RWPE1 (cell line): Measurements from ENCODE around the gene PSMD8.

Experiments
- CTCF ChIA-PET: fragments of 350-600 bp; sonication (Branson Sonifier 250); formaldehyde crosslinking; extraction: SDS; loops from one replicate; lab custom pipeline; 2021; lab: Yijun Ruan, JAX
- POLR2A ChIA-PET: fragments of 400-600 bp; formaldehyde crosslinking; extraction: SDS; loops from one replicate; lab custom pipeline; 2020; ENCODE audit warnings: antibody characterized with exemption; ENCODE audit not compliant: low non-redundant PET; lab: Yijun Ruan, JAX
- DNase-seq: peaks from one replicate; pipeline ENCODE4 v3.0.0; 2012; ENCODE audit warnings: low spot score
- H3K27ac ChIP-seq: fragments of 450-650 bp; 2 replicates; pipeline ENCODE4 v1.5.1; 2017
- TF ChIP-seq, protein P1 (sequence below): fragments of 450-650 bp; conservative IDR thresholded peaks from 2 replicates; pipeline ENCODE4 v1.5.1; 2017; ENCODE audit warnings: low read depth, mild to moderate bottlenecking

PSMD8 gene

DNA sequence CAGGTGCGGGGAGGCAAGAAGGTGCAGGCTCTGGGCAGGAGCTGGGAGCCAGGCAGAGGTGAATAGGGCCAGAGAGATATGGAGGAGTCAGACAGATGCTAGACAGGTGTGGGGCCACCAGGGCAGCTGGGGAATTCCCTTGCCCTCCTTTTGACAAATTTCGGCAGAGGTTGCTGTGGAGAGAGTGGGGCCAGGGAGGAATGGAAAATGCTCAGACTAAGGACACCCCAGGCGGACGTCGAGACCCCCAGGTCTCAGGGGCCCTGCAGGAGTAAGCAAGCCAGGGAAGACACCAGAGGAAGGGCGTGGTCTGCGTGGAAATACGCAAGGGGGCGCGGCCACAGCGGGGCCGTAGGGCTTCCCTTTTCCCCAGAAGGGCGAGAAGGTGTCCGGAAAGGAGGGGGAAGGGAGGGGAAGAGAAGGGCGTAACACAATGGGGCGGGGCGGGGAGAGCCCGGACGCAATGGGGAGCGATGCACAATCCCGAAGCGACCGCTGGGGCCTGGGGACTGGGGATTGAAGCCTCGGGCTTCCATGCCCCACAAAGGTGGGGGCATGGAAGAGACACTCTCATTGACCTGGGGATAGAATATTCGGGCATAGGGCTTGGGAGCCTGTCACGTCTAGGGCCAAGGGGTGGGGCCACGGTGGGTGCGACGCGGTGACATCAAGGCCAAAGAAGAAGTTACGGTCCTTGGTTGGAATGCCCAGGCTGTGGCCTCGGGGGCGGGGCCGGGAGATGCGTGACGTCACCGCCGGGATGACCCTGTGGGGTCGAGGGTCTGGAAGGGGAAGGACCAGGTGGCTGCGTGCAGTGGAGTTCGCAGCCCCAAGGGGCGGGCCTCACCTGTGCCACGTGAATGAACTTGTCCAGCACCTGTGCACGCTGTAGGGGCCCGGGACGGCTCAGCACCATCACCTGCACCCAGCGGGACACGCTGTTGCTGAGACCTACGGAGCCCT lies 43.5 kb downstream of the PSMD8 start:
- H3K27ac ChIP-seq: no peak overlapping the region
- TF ChIP-seq, protein P1, sequence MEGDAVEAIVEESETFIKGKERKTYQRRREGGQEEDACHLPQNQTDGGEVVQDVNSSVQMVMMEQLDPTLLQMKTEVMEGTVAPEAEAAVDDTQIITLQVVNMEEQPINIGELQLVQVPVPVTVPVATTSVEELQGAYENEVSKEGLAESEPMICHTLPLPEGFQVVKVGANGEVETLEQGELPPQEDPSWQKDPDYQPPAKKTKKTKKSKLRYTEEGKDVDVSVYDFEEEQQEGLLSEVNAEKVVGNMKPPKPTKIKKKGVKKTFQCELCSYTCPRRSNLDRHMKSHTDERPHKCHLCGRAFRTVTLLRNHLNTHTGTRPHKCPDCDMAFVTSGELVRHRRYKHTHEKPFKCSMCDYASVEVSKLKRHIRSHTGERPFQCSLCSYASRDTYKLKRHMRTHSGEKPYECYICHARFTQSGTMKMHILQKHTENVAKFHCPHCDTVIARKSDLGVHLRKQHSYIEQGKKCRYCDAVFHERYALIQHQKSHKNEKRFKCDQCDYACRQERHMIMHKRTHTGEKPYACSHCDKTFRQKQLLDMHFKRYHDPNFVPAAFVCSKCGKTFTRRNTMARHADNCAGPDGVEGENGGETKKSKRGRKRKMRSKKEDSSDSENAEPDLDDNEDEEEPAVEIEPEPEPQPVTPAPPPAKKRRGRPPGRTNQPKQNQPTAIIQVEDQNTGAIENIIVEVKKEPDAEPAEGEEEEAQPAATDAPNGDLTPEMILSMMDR: no peak
- DNase-seq: peak; percentile 54
- CTCF ChIA-PET: interaction anchor here (0.6 kb wide), 1 partner anchor 197 kb away, joined by 4 read pairs; no protein-coding TSS in a partner anchor
- POLR2A ChIA-PET: no interaction called here

DNA sequence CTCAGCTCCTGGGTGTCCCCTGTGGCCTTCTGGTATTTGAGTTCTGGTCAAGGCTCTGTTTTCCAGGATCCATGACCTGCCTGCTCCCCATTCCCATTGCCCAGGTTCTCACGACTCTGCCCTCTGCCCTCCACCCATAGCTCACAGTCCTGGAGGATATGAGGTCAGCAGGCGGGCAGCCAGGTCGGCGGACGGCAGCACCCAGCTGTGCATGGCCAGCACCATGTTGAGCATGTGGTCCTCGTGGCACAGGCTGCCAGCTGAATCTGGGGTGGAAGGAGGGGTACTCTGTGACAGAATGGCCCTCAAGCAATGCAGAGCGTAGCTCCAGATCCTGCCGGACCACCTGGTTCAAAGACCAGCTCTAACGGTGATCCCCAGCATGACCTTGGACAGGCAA lies 46.6 kb downstream of the PSMD8 start:
- ChIA-PET CTCF (interaction anchor here (0.7 to 0.9 kb wide), 2 partner anchors 18 to 466 kb away, joined by 3 read pairs; partner anchors contain the start of gene FAM98C), POLR2A (no interaction called here)
- H3K27ac ChIP-seq: no peak overlapping the region
- no peak for DNase-seq
- TF ChIP-seq, protein P1: no peak

- no peak overlapping the region for H3K27ac ChIP-seq
- no peak for DNase-seq
- TF ChIP-seq, protein P1: no peak
- ChIA-PET POLR2A (no interaction called here), CTCF (no interaction called here)
Observed at GRCh38 chr19:38421856-38422255, 47.5 kb downstream of the PSMD8 start.

DNA sequence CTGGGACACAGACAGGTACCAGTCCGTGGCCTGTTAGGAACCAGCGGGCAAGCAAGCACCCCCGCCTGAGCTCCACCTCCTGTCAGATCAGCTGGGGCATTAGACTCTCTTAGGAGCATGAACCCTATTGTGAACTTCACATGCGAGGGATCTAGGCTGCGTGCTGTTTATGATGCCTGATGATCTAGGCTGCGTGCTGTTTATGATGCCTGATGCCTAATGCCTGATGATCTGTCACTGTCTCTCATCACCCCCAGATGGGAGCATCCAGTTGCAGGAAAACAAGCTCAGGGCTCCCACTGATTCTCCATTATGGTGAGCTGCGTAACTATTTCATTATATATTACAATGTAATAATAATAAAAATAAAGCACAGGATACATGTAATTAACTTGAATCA lies 48.1 kb downstream of the PSMD8 start:
- TF ChIP-seq, protein P1: no peak
- CTCF ChIA-PET: no interaction called here
- no peak for DNase-seq
- POLR2A ChIA-PET: no interaction called here
- no peak overlapping the region for H3K27ac ChIP-seq

DNA sequence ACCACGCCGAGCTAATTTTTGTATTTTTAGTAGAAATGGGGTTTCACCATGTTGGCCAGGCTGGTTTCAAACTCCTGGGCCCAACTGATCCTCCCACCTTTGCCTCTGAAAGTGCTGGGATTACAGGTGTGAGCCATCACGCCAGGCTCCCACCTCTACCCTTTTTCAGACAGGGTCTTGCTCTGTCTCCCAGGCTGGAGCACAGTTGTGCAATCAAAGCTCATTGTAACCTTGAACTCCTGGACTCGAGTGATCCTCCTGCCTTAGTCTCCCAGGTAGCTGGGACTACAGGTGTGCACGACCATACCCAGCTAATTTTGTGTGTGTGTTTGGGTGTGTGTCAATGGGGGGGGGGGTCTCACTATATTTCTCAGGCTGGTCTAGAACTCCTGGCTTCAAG lies 49.9 kb downstream of the PSMD8 start:
- POLR2A ChIA-PET: no interaction called here
- H3K27ac ChIP-seq: no peak overlapping the region
- DNase-seq: no peak
- CTCF ChIA-PET: interaction anchor here (0.6 kb wide), 1 partner anchor 14 kb away, joined by 3 read pairs; no protein-coding TSS in a partner anchor
- TF ChIP-seq, protein P1: no peak

DNA sequence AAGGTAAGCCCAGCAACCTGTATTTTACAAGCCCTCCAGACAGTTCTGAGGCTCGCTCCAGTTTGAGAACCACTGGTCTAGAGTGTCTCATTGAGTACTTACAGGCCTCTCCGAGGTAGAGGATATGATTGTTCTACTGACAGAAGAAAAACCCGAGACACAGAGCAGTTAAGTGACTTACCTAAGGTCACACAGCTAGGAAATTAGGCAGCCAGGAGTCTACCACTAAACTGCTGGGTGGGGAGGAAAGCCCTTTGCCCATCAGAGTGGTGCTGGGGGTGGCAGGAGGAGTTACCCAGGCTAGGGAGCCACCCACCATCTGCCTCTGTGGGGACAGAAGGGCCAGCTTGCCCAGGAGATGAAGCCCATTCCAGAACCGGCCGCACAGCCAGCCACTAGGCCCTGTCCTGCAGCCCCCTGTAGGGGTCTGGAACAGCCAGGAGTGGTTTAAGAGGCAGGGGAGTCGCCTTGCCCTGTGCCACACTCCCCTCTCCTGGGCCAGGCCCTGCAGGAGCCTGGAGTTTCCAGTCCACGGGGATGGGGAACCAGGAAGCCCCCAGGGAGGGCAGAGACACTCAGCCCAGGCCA lies 50.9 kb downstream of the PSMD8 start:
- DNase-seq: no peak
- TF ChIP-seq, protein P1: no peak
- CTCF ChIA-PET: interaction anchor here (0.9 kb wide), 1 partner anchor 537 kb away, joined by 5 read pairs; no protein-coding TSS in a partner anchor
- H3K27ac ChIP-seq: no peak overlapping the region
- POLR2A ChIA-PET: no interaction called here
